Stimulated activated CD8-positive, alpha-beta memory T cell treated with anti-CD3 and anti-CD28 coated beads, Interleukin-12 subunit alpha, Interleukin-12 subunit beta, amount 100 ng/mL, for 24 hours (primary cell): Measurements from ENCODE around the gene P4HA2.
A peak's percentile ranks its signal among the peaks of the same experiment; 100 is the strongest.

Source experiments
- DNase-seq: peaks from one replicate; pipeline ENCODE4 v3.0.0-alpha.2; 2020; ENCODE audit errors: extremely low read depth

The P4HA2 gene

DNA sequence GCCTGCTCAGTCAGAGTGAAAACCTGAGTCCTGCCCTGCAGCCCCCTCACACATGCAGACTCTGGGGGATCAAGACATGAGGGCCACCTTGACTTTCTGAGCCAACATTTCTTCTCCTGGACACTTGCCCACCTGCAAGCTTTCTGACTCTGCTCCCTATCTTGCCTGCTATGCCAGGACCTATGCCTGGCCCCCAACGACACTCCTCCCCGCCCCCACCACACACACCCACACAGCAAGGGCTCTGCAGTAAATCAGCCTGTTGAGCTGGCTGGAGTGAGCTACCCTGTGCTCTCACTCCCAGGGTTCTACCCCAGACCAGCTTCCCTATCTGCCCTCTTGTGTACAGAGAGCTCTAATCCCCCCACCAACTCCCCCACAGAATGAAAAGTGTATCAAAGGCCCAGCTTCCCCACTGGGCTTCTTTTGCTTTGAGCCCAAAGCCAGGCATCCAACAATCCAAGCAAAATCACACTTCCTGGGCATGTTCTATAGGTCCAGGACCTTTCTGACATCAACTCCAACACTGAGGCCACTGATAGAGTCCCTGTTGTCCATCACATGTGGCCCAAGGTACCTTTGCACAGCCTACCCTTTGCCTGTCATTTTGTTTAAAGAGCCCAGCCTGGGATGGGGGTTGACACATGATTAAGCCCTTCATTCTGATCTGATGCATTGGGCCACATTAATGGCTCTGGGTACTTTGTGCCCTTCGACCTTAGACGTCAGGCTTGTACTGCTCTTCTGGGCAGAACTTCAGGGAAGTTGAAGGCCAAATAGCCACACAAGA lies 37.1 kb upstream of the P4HA2 start:
- DNase-seq = no peak

DNA sequence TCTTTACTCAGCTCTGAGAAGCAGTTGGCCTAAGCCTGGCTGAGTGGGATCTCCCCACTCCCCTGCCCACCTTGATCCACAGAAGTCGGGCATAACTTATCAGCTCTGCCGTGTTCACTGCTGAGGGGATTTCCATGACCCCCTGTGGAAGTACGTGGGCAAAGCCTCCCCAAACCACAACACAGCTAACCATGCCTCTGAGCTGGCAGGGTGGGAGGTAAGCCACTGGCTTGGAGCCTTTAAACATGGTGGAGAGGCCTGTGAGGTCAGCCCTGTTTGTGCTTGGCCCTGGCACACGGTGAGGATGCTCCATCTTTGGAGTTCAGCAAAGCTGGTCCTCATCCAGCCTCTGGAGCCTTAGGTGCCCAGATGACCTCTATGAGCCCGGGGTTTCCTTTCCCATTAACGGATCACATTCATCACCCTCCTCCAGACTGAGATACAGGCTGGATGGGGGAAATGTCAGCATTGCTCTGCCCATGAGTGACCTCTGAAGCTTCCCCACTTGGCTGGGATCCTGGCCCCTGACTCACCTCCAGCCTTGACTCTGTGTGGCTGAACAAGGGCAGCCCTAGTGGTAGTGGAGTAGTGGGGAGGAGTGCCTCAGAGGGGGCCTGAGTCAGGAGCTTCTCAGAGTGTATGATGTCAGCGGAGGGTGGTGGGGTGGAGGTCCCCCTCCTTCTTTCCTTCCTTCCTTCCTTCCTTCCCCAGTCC lies 36.1 kb upstream of the P4HA2 start:
- DNase-seq = no peak

DNA sequence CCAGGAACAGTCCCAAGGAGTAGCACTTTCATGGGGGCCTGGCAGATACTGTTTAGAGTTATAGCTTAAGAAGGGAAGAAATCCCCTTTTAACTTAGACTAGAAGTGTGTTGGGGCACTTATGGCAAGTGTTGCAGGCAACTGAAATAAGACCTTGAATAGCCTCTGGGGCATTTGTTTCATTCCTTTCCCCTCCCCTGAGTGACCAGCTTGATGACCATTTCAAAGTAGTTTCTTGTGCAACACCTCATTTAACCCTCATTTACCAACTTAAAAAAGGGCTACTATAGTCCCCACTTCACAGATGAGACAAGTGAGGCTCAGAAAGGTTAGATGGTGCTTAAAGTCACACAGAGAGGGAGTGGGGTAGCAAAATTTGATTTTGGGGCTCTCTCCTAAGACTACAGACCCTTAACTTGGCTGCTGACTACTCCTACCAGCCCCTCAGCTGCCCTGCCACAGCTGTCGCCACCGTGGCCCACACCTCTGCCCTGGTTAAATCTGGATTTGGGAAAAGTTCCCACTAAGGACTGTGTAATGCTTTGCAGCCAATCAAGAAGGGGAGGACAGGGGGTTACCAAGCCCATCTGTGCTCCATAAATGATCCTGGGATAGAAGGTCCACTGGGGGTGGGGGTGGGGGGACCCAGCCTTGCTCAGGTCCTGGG lies 35.4 kb upstream of the P4HA2 start:
- DNase-seq = no peak

DNA sequence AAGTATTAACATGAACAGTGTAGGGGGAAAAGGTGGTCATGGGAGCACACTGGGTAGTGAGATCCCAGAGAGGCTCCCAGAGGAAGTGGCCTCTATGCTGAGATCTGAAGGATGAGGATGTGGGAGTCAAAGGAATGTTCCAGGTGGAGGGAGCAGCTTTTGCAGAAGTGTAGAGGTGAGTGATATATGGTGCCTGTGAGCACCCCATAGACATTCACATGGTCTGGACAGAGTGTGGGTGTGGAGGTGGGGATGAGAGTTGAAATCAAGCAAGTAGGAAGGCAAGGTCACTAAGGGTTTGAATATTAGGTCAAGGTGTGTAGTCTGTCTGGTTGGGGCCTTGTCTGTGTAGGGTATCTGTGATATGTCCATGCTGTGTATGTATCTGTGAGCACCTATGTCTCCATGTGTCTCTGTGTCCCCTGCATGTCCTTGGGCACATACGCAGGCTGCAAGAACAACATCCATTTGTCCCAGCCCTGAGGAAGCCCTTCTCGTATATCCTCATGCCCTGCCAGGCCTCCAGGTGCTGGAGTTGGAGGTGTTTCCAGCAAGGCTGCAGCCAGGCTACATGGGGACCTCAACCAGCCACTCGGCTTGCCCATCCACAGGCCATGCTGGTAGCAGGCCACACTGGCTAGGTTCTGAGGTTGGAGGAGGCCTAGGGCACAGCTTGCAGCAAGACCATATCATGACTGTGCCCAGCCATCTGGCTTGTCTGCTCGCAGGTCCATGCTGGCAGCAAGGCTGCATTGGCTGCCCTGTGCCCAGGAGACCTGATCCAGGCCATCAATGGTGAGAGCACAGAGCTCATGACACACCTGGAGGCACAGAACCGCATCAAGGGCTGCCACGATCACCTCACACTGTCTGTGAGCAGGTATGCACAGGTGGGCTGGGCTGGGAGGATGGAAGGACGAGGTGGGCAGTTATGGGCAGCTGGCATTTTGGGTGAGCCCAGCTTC lies 34.5 kb upstream of the P4HA2 start:
- no peak for DNase-seq

DNA sequence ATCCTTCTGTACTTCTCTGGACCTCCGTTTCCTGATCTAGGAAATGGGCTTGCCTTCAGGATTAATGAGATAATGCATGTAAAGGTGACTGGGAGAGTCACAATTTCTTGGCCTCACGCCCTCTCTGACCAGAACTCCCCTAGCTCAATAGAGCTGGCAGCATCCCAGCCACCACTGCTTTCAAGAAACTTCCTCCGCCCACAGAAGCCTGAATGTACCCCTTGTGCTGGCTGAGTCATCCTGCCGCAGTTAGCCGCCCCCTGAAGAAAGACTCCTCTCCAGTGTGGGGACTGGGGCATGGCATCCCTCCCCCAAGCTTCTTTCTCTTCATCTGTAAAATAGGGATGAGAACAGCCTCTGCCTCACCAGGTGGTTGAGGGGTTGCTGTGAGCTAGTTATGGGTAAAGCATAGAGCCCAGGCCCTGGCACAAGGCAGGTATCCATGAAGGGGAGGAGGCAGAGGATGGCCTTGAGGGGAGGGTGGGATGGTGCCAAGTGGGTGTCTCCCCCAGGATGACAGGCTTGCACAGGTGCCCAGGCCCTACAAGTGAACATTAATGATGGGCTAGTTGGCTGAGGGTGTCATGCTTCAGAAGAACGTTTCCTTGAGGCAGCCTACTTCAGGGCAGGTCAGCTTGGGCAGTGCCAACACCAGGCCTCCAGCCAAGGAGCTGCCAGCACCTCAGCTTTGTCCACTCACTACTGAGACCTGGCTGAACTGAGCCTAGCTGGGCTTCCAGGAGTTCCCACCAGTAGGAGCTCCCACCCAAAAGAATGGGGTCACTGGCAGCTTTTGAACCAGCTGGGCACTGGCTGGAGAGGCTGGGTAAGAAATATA lies 33.3 kb upstream of the P4HA2 start:
- DNase-seq = peak; percentile 24

DNA sequence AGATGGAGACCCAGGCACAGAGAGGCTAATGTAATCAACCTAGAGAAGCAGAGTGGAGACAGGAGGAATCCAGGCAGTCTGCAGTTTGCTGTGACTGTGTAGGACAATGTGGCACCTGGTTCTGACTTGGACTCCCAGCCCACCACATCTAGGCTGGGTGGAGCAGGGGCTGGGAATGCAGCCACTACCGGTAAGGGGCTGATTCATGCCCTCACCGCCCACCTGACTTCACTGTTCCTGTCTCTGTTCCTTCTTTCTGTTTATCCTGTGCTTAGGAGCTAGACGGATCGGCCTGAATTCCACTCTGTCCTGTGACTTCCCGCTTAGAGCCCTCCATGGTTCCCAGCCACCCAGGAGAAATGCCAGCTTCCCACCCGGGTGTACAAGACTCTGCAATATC lies 32.4 kb upstream of the P4HA2 start:
- no peak for DNase-seq

DNA sequence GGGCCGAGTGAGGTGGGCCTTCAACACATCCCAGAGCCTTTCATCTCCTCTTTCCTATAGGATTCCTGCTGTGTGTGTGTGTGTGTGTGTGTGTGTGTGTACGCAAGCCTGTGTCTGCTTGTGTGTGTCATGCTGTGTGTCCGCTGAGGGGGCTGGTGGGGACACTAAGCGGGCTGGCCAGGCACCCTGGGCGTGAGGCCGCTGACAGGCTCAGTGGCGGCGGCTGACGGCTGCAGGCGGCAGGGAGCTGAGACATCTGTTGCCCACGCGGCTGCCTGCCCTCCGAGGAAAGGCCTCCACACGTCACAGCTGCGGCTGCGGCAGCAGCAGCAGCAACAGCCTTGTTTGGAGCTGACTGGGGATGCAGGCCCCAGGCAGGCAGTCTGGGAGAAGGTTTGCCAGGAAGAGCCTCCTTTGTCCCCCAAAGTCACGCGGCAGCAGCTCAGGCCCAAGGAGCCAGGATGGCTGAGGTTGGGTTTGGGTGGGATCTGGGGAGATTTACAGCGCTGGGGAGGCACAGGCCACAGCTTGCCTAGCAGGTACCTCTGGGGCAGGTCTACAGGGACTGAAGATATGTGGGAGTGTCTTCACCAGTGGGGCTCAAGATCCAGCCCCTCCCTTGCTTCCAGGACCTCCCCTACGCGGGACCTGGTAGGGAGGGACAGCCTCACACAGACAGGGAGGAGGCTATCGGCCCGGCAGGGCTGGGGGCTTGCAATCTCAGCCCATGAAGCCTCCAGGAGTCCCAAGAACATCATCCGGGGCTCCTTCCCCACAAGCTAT lies 31.6 kb upstream of the P4HA2 start:
- DNase-seq = no peak

DNA sequence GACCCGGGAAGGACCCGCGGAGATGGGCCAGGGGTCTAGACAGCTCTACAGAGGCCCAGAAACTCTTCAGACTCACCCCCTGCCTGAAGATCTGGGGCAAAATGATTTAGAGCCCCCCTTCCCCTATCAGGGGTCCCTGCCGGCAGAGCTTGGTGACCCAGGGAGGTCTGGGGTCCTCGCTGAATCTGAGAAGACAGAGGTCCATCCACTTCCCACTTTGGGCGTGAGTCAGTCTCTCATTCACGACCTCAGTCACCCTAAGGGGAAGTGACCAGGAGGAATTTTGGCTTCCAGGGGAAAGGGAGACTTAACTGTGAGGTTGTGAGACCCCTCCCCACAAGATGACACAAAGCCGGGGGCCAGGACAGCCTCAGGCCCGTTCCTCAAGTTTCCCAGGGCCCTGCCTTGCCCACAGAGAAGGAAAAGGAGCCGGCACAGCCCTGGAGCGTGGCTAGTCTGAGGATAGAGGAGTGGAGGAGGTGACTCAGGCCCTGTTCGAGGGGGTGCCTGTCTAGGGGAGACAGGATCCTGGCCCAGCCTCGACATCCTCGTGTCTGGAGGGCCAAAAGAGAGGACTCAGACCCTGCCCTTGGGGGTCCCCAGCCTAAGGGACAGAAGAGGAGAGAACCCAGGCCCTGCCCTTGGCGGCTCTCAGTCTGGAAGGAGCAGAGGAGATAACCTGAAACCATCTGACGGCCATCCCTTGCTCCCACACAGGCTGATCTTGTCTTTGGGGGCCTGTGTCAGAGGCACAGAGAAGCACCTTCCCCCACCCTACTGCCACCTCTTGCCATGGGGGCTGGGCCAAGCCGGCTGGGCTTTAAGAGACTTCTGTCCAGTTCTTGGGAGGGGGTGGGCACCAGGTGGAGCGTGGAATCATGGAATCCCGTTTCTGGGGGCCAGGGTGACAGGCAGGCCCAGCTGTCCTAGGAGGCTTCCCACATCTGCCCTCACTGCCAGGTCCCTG lies 30.7 kb upstream of the P4HA2 start:
- DNase-seq = no peak

DNA sequence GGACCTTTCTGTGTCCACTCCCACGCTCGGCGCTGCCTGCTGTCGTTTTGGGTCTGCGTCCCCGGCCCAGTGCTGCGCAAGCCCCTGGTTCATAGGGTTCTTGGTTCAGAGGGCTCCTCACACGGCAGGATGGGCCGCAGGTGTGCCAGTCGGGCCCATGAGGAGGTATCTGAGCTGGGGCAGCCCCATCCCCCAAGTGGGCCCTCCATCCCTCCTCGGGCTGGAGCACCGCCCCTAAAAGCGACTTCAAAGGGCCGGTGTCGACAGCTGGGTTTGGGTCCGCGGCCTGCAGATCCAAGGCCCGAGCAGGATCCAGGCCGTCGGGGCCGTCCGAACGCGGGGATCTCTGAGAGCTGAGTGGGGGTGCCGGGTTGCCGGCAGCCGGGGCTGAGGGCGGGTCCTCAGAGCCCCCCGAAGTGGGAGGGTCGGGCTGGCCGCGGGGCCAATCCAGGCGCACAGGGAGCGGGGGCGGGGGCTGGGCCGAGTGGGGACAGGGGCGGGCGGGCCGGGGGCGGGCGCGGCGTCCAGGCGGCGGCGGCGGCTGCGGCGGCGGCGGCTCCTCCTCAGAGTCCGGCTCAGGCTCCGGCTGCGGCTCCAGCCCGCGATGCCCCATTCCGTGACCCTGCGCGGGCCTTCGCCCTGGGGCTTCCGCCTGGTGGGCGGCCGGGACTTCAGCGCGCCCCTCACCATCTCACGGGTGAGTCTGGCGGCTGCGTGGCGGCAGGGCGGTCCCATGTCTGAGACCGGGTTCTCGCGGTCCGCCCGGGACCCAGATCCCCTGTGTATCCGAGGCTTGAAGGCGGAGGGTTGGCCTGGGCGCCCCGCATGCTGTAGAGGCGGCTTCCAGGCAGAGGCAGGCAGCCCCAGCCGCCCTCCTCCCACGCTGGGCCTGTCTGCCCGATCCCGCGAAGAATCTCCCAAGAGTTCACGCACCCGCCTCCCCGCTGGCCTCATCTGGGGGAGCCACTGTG lies 29.8 kb upstream of the P4HA2 start, which contains the start of gene PDLIM4:
Gene PDLIM4 (plus strand): TSS at position 566 of the 971 bp plus-strand sequence. CDS start 39 bp downstream, at position 605.
- DNase-seq = no peak

DNA sequence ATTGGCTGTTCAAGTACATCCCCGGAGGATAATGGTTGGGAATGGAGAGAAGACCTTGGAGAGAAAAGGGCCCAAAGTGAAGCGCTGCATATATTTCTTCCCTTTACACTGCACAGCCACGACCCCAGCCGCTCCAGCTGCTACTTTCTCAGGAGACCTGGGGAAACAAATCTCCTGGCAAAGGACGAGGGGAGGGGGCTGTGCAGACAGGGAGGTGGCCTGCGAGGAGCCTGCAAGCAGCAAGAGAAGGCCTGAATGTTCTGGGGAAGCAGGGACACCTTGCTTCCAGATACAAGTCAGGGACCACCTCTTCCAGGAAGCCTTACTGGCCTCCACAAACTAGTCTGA lies 29.1 kb upstream of the P4HA2 start:
- DNase-seq = no peak

DNA sequence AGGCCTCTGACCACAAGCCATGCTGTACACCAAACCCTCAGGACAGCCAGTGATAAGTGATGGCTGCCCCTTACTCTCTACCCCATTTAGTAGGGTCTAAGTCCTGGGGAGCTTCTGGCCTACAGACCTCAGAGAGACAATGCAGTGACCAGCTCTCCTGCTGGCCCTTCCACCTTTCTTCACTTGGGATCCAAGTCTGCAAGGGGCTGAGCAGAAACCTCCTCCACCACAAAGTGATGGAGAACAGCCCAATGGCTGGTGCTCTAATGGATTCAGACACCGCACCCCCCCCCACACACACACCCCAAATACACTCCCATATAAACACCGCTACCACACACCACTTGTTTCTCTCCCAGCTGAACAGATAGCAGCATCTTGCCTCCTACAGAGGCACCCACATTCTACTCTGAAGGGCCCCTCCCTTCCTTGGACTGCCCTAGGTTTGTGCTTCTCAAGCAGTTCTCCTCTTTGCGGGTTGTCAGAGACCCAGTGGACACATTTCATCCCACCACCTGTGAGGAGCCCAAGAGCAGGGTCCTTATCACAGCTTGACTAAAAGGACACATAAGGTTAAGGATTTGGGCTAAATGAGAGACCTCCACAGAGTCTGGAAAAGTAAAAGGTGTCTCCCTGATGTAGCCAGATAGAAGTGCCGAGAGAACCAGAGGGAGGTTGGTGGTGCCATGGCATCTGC lies 28.6 kb upstream of the P4HA2 start:
- DNase-seq = no peak

DNA sequence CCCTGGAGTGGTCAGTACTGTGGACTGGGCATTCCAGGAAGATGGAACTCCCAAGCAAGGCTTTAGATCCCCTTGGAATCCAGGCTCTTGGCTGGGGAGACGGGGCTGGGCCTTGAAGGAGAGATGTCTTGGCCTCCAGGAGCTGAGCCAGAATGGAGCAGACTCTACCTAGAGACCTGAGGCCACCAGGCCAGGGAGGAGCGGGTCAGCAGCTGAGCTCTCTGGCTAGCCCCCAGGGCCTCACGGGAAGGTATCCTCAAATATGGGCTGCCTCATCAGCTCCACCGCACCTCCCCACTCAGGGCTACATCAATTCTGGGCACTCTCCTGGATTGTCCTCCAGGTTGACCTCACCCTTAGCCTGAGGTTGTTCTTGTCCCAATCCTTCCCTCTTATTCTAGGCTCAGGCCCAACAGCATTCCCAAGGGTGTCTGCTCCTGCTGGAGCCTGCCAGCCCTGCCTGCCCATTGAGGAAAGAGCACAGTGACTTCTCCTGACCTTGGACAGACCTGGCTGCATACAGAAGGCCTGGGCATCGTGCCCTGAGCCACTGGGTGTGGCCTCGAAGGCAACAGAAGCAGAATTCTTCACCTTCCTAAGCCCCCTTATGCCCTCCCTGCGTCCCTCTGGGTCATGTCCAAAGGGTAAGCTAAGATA lies 26.8 kb upstream of the P4HA2 start:
- no peak for DNase-seq

DNA sequence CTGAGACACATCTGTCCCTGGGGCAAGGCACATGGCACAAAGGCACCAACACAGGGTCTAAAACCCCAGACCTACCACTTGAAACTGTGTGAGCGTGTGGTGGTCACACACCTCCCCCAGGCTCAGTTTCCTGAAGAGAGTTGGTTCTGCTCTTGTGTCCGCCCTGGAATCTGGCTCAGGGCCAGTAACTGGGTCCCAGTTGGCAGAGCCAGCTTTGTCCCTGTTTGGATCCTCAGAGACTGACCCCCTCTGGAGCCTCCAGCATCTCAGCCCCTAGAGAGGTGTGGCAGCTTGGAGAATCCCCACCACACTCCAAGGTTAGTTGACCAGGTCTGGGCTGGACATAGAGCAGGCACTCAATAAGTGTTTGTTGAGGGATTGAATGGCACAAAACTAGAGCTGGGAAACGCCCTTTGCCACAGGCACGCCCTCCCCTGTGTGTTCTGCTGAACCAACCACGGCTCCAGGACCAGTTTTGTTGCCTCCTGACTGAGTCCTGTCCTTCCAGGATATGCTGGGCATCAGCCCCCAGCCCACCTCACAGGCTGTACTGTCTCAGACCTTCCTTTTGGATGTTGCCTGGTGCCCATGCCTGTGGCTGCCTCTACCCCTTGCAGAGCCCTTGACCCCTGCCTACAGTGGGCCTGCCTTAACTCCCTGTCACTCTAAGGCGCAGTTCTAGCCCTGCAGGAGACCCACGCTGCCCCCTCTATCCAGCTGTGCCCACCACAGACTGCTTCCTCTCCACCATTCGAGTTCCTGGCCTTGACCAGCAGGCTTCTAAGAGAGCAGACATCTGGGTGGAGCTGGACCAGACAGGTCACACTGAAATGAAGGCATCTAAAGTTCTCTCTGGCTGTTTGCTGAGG lies 26.0 kb upstream of the P4HA2 start:
- no peak for DNase-seq

DNA sequence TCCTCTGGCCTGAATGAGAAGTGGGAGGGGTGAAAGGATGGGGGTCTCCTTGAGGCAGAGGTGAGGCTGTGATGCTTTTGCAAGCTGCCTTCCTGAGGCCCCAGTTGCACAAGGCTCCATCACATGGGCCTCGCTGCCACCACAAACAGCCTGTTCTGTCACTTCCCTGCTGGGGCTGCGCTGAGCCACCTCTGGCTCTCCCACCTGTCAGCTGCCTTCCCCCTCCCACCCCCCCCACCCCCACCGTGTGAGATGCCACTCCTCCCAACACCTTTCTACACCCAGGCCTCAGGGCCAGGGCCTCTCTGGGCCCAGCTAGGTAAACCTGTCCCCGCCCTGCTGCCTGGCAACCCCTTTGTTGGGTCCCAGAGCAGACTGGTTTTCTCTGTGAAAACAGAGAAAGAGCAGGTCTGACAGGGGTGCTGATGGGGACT lies 25.4 kb upstream of the P4HA2 start:
- no peak for DNase-seq

DNA sequence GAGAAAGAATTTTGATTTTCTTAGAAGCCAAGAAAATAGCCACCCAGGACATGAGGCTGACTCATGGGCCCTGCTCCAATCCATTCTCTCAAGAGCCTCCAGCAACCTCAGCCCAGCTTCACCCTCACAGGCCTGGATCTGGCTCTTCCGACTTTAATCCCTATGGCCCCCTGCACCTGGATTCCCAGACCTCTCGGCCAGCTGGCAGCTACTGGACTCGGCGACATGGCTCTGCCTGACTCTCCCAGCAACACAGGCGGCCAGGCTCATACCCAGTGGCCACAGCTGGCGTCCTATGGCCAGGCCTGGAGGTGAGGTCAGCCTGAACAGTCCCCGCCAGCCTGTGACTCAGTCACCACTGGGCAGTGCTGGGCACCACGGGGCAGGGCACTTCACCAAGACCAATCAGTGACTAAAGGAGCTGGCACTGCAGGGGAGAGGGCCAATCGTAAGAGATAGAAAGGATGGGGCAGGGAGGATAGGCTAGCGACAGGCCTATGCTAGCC lies 23.6 kb upstream of the P4HA2 start:
- DNase-seq = no peak
